OCI-LY1 (cell line): Measurements from ENCODE around the gene CHCHD1.

Experiments
- H2AFZ ChIP-seq: fragments of 200-600 bp; sonication (generic), shearing (Covaris generic); 2 replicates; pipeline ENCODE4 v1.6.0; 2014; ENCODE audit warnings: antibody characterized with exemption, mild to moderate bottlenecking, low read length
- H3F3A ChIP-seq: fragments of 200-600 bp; sonication (generic), shearing (Covaris generic); 2 replicates; pipeline ENCODE4 v1.6.0; 2014; ENCODE audit warnings: mild to moderate bottlenecking, antibody characterized with exemption, low read length, moderate library complexity; ENCODE audit not compliant: insufficient read depth
- H3K27ac ChIP-seq: fragments of 200-600 bp; sonication (generic); 2 replicates; pipeline ENCODE4 v1.5.1; 2014; ENCODE audit warnings: low read length, mixed run types, mild to moderate bottlenecking, low read depth; ENCODE audit not compliant: poor library complexity, severe bottlenecking
- H3K27me3 ChIP-seq: fragments of 200-600 bp; sonication (generic); 2 replicates; pipeline ENCODE4 v1.6.0; 2014; ENCODE audit warnings: antibody characterized with exemption, mild to moderate bottlenecking, low read length, moderate library complexity; ENCODE audit not compliant: insufficient read depth
- H3K36me3 ChIP-seq: fragments of 200-600 bp; sonication (generic); 2 replicates; pipeline ENCODE4 v1.6.1; 2014; ENCODE audit warnings: mild to moderate bottlenecking, antibody characterized with exemption, low read length, moderate library complexity, mixed read lengths; ENCODE audit not compliant: insufficient read depth
- H3K4me1 ChIP-seq: fragments of 200-600 bp; sonication (generic); 2 replicates; pipeline ENCODE4 v1.5.1; 2014; ENCODE audit warnings: mild to moderate bottlenecking, low read length, moderate library complexity; ENCODE audit not compliant: insufficient read depth, severe bottlenecking
- H3K4me2 ChIP-seq: fragments of 200-600 bp; sonication (generic), shearing (Covaris generic); 2 replicates; pipeline ENCODE4 v1.6.1; 2014; ENCODE audit warnings: low read length
- H3K4me3 ChIP-seq: fragments of 200-600 bp; sonication (generic); 2 replicates; pipeline ENCODE4 v1.5.1; 2014; ENCODE audit warnings: low read length, low read depth, mild to moderate bottlenecking, mixed read lengths; ENCODE audit not compliant: poor library complexity, severe bottlenecking
- H3K79me2 ChIP-seq: fragments of 200-600 bp; shearing (Covaris generic); 2 replicates; pipeline ENCODE4 v1.6.1; 2016; ENCODE audit warnings: mixed run types, low read length, mixed read lengths; ENCODE audit not compliant: insufficient read depth
- H3K9ac ChIP-seq: fragments of 200-600 bp; sonication (generic), shearing (Covaris generic); 2 replicates; pipeline ENCODE4 v1.6.1; 2014; ENCODE audit warnings: mild to moderate bottlenecking, low read length, mixed read lengths
- H3K9me2 ChIP-seq: fragments of 200-600 bp; sonication (generic), shearing (Covaris generic); 2 replicates; pipeline ENCODE4 v1.6.1; 2014; ENCODE audit warnings: low read depth, mild to moderate bottlenecking, low read length, mixed read lengths
- H3K9me3 ChIP-seq: fragments of 200-600 bp; shearing (Covaris generic); 2 replicates; pipeline ENCODE4 v1.6.1; 2014; ENCODE audit warnings: low read length, mixed read lengths
- H4K20me1 ChIP-seq: fragments of 200-600 bp; sonication (generic), shearing (Covaris generic); 2 replicates; pipeline ENCODE4 v1.6.0; 2016; ENCODE audit warnings: mild to moderate bottlenecking, low read length; ENCODE audit not compliant: insufficient read depth
- CTCF ChIP-seq: fragments of 200-600 bp; sonication (generic), shearing (Covaris generic); IDR thresholded peaks from 2 replicates; pipeline ENCODE4 v1.5.1; 2017; ENCODE audit warnings: mild to moderate bottlenecking, antibody characterized with exemption, low read length, moderate library complexity, mixed read lengths
- EZH2 ChIP-seq: fragments of 200-600 bp; sonication (generic), shearing (Covaris generic); IDR thresholded peaks from 2 replicates; pipeline ENCODE4 v1.8.0; 2017; ENCODE audit warnings: borderline replicate concordance, mixed run types, mild to moderate bottlenecking, antibody characterized with exemption, low read length, moderate library complexity, mixed read lengths

CHCHD1 gene

GRCh38 chr10:73756183-73756582, 25.7 kb upstream of the CHCHD1 start:
- no peak overlapping the region for H3K9ac ChIP-seq
- no peak overlapping the region for H3K4me3 ChIP-seq
- H3F3A ChIP-seq, result 0 out of 2 replicates have a peak, but pooled peaks cover 7% of the 10 kb centered on the region
- H3K79me2 ChIP-seq, result no peaks in the 10 kb centered on the region
- H3K9me2 ChIP-seq, result no peaks in the 10 kb centered on the region
- H4K20me1 ChIP-seq, result no peaks in the 10 kb centered on the region
- H3K4me2 ChIP-seq, result no peak overlapping the region
- H3K36me3 ChIP-seq, result peaks cover 45% of the 10 kb centered on the region
- no peak overlapping the region for H3K27ac ChIP-seq
- H3K27me3 ChIP-seq, result no peaks in the 10 kb centered on the region
- TF ChIP-seq EZH2 (no peak), CTCF (no peak)
- H2AFZ ChIP-seq, result no peak overlapping the region
- H3K9me3 ChIP-seq, result no peaks in the 10 kb centered on the region
- peaks cover 30% of the 10 kb centered on the region for H3K4me1 ChIP-seq

- H3F3A ChIP-seq, result 0 out of 2 replicates have a peak, but pooled peaks cover 9% of the 10 kb centered on the region
- H3K9me2 ChIP-seq, result no peaks in the 10 kb centered on the region
- H2AFZ ChIP-seq, result no peak overlapping the region
- peaks cover 37% of the 10 kb centered on the region for H3K4me1 ChIP-seq
- peak overlapping the region; percentile 46 for H3K4me3 ChIP-seq
- H3K79me2 ChIP-seq, result no peaks in the 10 kb centered on the region
- H3K9ac ChIP-seq, result peak overlapping the region; percentile 22; the same call in 1 of the 2 replicates
- no peaks in the 10 kb centered on the region for H4K20me1 ChIP-seq
- no peaks in the 10 kb centered on the region for H3K9me3 ChIP-seq
- peaks cover 46% of the 10 kb centered on the region for H3K36me3 ChIP-seq
- TF ChIP-seq CTCF (no peak), EZH2 (no peak)
- H3K4me2 ChIP-seq, result peak overlapping the region; percentile 50
- H3K27me3 ChIP-seq, result no peaks in the 10 kb centered on the region
- H3K27ac ChIP-seq, result peak overlapping the region; percentile 94
Measured at GRCh38 chr10:73758704-73759511, 22.9 kb upstream of the CHCHD1 start.

GRCh38 chr10:73759512-73760115, 22.2 kb upstream of the CHCHD1 start:
- H3F3A ChIP-seq, result 0 out of 2 replicates have a peak, but pooled peaks cover 9% of the 10 kb centered on the region
- H3K4me3 ChIP-seq, result peak overlapping the region; percentile 46
- no peaks in the 10 kb centered on the region for H3K9me3 ChIP-seq
- no peaks in the 10 kb centered on the region for H4K20me1 ChIP-seq
- peak overlapping the region; percentile 50 for H3K4me2 ChIP-seq
- H2AFZ ChIP-seq, result no peak overlapping the region
- no peaks in the 10 kb centered on the region for H3K27me3 ChIP-seq
- no peaks in the 10 kb centered on the region for H3K9me2 ChIP-seq
- H3K4me1 ChIP-seq, result peaks cover 37% of the 10 kb centered on the region
- H3K36me3 ChIP-seq, result peaks cover 46% of the 10 kb centered on the region
- TF ChIP-seq EZH2, result no peak
- TF ChIP-seq CTCF, result no peak
- peak overlapping the region; percentile 94 for H3K27ac ChIP-seq
- H3K79me2 ChIP-seq, result no peaks in the 10 kb centered on the region
- H3K9ac ChIP-seq, result peak overlapping the region; percentile 30; the same call in 1 of the 2 replicates
